GM12892 (cell line): ENCODE measurements around the gene PDE3B.

ENCODE experiments used
- POLR2A ChIP-seq: IDR thresholded peaks from 2 replicates; pipeline ENCODE4 v1.6.1; 2011; ENCODE audit warnings: low read depth, low read length, control low read depth
- TAF1 ChIP-seq: IDR thresholded peaks from 2 replicates; pipeline ENCODE4 v1.6.1; 2011; ENCODE audit warnings: low read depth, mild to moderate bottlenecking, control low read depth, low read length, borderline replicate concordance

DNA sequence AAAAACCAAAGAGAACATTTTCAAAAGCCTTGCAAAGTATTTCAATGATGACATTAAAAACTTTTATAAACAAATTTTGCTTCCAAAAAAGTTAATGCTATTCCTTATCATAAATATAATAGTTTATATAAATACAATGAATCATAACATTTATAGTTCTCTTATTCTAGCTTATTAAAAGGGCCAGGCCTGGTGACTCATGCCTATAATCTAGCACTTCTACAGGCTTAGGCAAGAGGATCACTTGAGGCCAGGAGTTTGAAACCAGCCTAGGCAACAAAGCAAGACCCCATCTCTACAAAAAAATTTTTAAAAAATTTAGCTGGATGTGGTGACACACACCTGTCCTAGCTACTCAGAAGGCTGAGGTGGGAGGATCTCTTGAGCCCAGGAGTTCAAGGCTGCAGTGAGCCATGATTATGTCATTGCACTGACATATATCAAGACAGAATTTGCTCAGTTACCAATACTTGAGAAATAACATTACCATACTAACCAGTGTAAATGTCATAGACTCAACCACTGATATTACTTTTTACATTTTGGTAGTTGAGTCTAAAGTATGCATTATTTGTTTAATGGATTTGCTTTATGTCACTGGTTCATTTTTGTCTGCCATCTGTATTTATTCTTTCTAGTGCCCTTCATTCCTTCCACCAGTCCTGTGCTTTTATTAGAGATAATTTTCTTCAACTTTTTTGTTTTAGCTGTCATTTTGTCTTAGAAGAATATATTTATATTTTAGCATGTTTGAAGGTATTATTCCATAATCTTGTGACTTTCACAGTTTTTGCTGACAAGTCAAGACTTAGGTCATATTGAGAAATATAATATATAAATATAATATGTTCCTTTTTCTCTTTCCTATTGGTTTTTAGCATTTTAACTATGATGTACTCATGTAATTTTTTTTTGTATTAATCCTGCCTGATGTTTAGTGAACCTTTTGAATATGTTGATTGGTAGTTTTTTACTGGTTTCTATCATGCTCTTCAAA, 192.2 kb downstream of the PDE3B start:
- TF ChIP-seq POLR2A: no peak
- no peak for TF ChIP-seq TAF1
